Neural progenitor cell (in vitro differentiated cells): ENCODE results near the gene UTS2.

Experiments used
- EZH2 ChIP-seq: fragments of 200-600 bp; sonication (generic); IDR thresholded peaks from 2 replicates; pipeline ENCODE4 v1.6.1; 2017; ENCODE audit warnings: antibody characterized with exemption, mild to moderate bottlenecking, moderate library complexity
- TF ChIP-seq, protein P1 (sequence below): fragments of 200-600 bp; sonication (generic); IDR thresholded peaks from 2 replicates; pipeline ENCODE4 v1.5.1; 2017; ENCODE audit warnings: antibody characterized with exemption, mild to moderate bottlenecking

DNA sequence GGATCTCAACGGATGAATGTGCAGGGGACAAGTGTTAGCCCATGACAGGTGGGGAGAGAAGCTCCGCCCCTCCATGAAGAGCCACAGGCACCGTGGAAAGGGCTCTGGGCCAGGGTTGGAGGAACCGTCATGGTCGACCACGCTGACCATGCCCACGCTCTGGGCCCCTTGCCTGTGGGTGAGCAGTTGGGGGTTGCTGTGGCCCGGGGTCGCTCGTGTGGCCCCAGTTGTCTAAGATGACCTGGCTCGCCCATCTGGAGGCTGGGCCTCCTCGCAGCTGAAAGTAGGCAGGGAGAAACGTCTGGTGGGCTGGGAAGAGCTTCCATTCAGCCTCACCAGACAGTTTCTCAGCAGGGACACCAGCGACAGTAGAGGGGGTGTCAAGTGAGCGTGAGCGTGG lies 13.1 kb upstream of the UTS2 start:
- TF ChIP-seq, protein P1, sequence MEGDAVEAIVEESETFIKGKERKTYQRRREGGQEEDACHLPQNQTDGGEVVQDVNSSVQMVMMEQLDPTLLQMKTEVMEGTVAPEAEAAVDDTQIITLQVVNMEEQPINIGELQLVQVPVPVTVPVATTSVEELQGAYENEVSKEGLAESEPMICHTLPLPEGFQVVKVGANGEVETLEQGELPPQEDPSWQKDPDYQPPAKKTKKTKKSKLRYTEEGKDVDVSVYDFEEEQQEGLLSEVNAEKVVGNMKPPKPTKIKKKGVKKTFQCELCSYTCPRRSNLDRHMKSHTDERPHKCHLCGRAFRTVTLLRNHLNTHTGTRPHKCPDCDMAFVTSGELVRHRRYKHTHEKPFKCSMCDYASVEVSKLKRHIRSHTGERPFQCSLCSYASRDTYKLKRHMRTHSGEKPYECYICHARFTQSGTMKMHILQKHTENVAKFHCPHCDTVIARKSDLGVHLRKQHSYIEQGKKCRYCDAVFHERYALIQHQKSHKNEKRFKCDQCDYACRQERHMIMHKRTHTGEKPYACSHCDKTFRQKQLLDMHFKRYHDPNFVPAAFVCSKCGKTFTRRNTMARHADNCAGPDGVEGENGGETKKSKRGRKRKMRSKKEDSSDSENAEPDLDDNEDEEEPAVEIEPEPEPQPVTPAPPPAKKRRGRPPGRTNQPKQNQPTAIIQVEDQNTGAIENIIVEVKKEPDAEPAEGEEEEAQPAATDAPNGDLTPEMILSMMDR, result no peak
- TF ChIP-seq EZH2, result no peak
